ENCODE data around the gene TNRC18. TPM values are rescaled to one million over a fixed set of nuclear protein-coding genes. Genes with fewer than 3 reads are reported as not detected.
"Not testable (repeated sequence)": the region's sequence is repeated elsewhere in the genome, so short reads cannot be mapped to it uniquely, and the experiment has no call there.

Gene TNRC18
- polyA plus RNA-seq, 1 donor from 2014 or later = 23.6 TPM

DNA sequence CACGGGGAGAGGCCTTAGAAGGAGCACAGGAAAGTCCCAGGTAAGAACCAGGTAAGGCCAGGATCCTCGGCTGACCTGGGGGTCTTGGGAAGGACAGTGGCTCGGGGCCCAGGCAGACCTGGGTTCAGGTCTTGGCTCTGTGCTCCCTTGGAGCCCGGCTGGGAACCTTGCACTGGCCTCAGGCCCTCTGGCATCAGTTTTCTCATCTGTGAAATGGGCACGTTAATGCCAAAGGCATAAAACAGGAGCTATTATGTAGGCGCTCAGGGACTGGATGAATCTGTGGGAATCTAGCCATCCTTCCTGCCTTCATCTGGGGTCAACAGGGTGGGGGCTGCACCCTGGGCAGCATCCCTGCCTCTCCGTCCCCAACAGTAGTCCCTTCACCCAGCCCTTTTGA lies 149.2 kb downstream of the TNRC18 start:
- no peaks in the 10 kb centered on the region for H3K27me3 ChIP-seq (ENCODE audit: insufficient read depth, low read depth, low read length)
- no peak overlapping the region for H3K27ac ChIP-seq (ENCODE audit: low read length)
- H3K4me2 ChIP-seq (ENCODE audit: low read length) = no peak overlapping the region
- no peaks in the 10 kb centered on the region for H3F3A ChIP-seq (ENCODE audit: insufficient read depth, low read length, poor library complexity, severe bottlenecking)
- no peaks in the 10 kb centered on the region for H4K20me1 ChIP-seq (ENCODE audit: insufficient read depth)
- H2AFZ ChIP-seq (ENCODE audit: low read depth, low read length) = no peak overlapping the region
- H3K79me2 ChIP-seq (replicated peaks; ENCODE audit: insufficient read depth, low read length) = no peaks in the 10 kb centered on the region
- H3K4me3 ChIP-seq (ENCODE audit: low read length) = no peak overlapping the region
- H3K36me3 ChIP-seq (ENCODE audit: insufficient read depth, low read length) = no peaks in the 10 kb centered on the region
- H3K9ac ChIP-seq (ENCODE audit: low read length) = no peak overlapping the region
- H3K9me2 ChIP-seq (ENCODE audit: insufficient read depth, low read length) = no peaks in the 10 kb centered on the region
- no peak for TF ChIP-seq TAF1 (IDR thresholded peaks at IDR 0.05; ENCODE audit: low read depth)
- TF ChIP-seq EZH2 (IDR thresholded peaks at IDR 0.05; ENCODE audit: borderline replicate concordance, insufficient read depth, low read length, poor library complexity, severe bottlenecking) = no peak
- TF ChIP-seq EP300 (conservative IDR thresholded peaks at IDR 0.05; ENCODE audit: poor library complexity, severe bottlenecking) = no peak
- TF ChIP-seq MXI1 (conservative IDR thresholded peaks at IDR 0.05; ENCODE audit: poor library complexity, severe bottlenecking) = no peak
- TF ChIP-seq SMC3 (conservative IDR thresholded peaks at IDR 0.05; ENCODE audit: poor library complexity) = no peak
- no peak for TF ChIP-seq RAD21 (conservative IDR thresholded peaks at IDR 0.05)
- TF ChIP-seq, protein P1, sequence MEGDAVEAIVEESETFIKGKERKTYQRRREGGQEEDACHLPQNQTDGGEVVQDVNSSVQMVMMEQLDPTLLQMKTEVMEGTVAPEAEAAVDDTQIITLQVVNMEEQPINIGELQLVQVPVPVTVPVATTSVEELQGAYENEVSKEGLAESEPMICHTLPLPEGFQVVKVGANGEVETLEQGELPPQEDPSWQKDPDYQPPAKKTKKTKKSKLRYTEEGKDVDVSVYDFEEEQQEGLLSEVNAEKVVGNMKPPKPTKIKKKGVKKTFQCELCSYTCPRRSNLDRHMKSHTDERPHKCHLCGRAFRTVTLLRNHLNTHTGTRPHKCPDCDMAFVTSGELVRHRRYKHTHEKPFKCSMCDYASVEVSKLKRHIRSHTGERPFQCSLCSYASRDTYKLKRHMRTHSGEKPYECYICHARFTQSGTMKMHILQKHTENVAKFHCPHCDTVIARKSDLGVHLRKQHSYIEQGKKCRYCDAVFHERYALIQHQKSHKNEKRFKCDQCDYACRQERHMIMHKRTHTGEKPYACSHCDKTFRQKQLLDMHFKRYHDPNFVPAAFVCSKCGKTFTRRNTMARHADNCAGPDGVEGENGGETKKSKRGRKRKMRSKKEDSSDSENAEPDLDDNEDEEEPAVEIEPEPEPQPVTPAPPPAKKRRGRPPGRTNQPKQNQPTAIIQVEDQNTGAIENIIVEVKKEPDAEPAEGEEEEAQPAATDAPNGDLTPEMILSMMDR (IDR thresholded peaks at IDR 0.05; ENCODE audit: poor library complexity, severe bottlenecking) = no peak
- no peak for TF ChIP-seq POLR2AphosphoS5 (IDR thresholded peaks at IDR 0.05)
- TF ChIP-seq, protein P2, sequence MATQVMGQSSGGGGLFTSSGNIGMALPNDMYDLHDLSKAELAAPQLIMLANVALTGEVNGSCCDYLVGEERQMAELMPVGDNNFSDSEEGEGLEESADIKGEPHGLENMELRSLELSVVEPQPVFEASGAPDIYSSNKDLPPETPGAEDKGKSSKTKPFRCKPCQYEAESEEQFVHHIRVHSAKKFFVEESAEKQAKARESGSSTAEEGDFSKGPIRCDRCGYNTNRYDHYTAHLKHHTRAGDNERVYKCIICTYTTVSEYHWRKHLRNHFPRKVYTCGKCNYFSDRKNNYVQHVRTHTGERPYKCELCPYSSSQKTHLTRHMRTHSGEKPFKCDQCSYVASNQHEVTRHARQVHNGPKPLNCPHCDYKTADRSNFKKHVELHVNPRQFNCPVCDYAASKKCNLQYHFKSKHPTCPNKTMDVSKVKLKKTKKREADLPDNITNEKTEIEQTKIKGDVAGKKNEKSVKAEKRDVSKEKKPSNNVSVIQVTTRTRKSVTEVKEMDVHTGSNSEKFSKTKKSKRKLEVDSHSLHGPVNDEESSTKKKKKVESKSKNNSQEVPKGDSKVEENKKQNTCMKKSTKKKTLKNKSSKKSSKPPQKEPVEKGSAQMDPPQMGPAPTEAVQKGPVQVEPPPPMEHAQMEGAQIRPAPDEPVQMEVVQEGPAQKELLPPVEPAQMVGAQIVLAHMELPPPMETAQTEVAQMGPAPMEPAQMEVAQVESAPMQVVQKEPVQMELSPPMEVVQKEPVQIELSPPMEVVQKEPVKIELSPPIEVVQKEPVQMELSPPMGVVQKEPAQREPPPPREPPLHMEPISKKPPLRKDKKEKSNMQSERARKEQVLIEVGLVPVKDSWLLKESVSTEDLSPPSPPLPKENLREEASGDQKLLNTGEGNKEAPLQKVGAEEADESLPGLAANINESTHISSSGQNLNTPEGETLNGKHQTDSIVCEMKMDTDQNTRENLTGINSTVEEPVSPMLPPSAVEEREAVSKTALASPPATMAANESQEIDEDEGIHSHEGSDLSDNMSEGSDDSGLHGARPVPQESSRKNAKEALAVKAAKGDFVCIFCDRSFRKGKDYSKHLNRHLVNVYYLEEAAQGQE (IDR thresholded peaks at IDR 0.05; ENCODE audit: borderline replicate concordance) = no peak
- no peaks in the 10 kb centered on the region for H3K9me3 ChIP-seq (ENCODE audit: low read length)

DNA sequence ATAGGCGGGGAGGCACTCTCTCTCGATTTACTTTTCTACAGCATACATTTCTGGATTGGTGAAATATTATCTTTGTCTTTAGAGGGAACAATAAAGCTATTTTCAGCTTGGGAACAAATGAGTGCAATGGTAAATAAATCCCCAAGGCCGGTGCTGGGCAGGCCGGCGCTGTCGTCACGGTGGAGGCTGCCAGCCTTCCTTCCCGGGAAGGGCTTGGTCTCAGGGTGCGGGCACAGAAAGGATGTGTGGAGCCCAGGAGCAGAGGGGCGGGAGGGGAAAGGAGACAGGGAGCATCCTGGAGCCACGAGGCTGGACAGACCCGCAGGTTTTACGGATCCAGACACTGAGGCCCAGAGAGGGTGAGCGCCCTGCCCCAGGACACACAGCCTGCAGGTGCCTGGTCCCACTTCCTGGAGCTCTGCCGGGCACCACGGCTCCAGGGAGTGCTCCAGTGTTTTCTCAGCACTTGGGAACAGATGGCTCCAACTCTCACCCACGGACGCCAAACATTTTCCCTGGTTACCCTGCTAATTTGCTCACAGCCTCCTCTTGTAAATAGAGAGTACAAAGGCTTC lies 149.7 kb downstream of the TNRC18 start:
- not testable (repeated sequence) for H3F3A ChIP-seq (ENCODE audit: insufficient read depth, low read length, poor library complexity, severe bottlenecking); H4K20me1 ChIP-seq (ENCODE audit: insufficient read depth); H3K9me2 ChIP-seq (ENCODE audit: insufficient read depth, low read length); H3K27ac ChIP-seq (ENCODE audit: low read length); H3K4me3 ChIP-seq (ENCODE audit: low read length); H3K27me3 ChIP-seq (ENCODE audit: insufficient read depth, low read depth, low read length); H2AFZ ChIP-seq (ENCODE audit: low read depth, low read length); H3K4me2 ChIP-seq (ENCODE audit: low read length); H3K79me2 ChIP-seq (replicated peaks; ENCODE audit: insufficient read depth, low read length); H3K9me3 ChIP-seq (ENCODE audit: low read length); H3K36me3 ChIP-seq (ENCODE audit: insufficient read depth, low read length); H3K9ac ChIP-seq (ENCODE audit: low read length)

DNA sequence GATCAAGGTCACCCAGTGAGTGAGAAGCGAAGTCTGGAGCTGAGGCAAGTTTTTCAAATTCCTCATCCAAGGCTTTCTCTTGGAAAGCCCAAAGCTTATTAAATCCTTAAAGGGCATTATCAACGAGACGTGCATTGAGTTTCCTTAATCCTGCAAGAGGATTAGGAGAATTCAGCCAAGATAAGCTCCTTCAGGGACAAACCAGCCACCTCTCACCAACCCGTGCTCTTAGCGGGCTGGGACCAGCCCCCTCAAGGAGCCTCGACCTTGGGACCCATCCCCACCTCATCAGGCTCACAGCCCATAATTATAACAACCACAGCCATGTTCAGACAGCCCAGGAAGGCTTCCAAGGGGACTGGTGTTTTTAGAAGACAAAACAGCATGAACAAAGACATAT lies 152.8 kb downstream of the TNRC18 start:
- Histone ChIP-seq H3F3A (ENCODE audit: insufficient read depth, low read length, poor library complexity, severe bottlenecking) (no peaks in the 10 kb centered on the region), H3K9ac (ENCODE audit: low read length) (no peak overlapping the region), H3K9me2 (ENCODE audit: insufficient read depth, low read length) (no peaks in the 10 kb centered on the region), H3K4me2 (ENCODE audit: low read length) (no peak overlapping the region), H3K9me3 (ENCODE audit: low read length) (no peaks in the 10 kb centered on the region), H3K27ac (ENCODE audit: low read length) (no peak overlapping the region), H3K27me3 (ENCODE audit: insufficient read depth, low read depth, low read length) (no peaks in the 10 kb centered on the region), H2AFZ (ENCODE audit: low read depth, low read length) (no peak overlapping the region), H3K4me3 (ENCODE audit: low read length) (no peak overlapping the region), H4K20me1 (ENCODE audit: insufficient read depth) (no peaks in the 10 kb centered on the region), H3K79me2 (replicated peaks; ENCODE audit: insufficient read depth, low read length) (no peaks in the 10 kb centered on the region), H3K36me3 (ENCODE audit: insufficient read depth, low read length) (no peaks in the 10 kb centered on the region)
- TF ChIP-seq TAF1 (IDR thresholded peaks at IDR 0.05; ENCODE audit: low read depth) (no peak), EZH2 (IDR thresholded peaks at IDR 0.05; ENCODE audit: borderline replicate concordance, insufficient read depth, low read length, poor library complexity, severe bottlenecking) (no peak), EP300 (conservative IDR thresholded peaks at IDR 0.05; ENCODE audit: poor library complexity, severe bottlenecking) (no peak), SMC3 (conservative IDR thresholded peaks at IDR 0.05; ENCODE audit: poor library complexity) (no peak), RAD21 (conservative IDR thresholded peaks at IDR 0.05) (no peak), MXI1 (conservative IDR thresholded peaks at IDR 0.05; ENCODE audit: poor library complexity, severe bottlenecking) (no peak), POLR2AphosphoS5 (IDR thresholded peaks at IDR 0.05) (no peak)
- TF ChIP-seq, protein P2 (IDR thresholded peaks at IDR 0.05; ENCODE audit: borderline replicate concordance) = no peak
- TF ChIP-seq, protein P1 (IDR thresholded peaks at IDR 0.05; ENCODE audit: poor library complexity, severe bottlenecking) = no peak
